HL-60/S4 (cell line): ENCODE results near the gene KIF5B.
"Not testable (repeated sequence)": the region's sequence is repeated elsewhere in the genome, so short reads cannot be mapped to it uniquely, and the experiment has no call there.

Source experiments
- in situ Hi-C: fragments of 300-500 bp; cut with MboI; formaldehyde crosslinking; loops from 2 replicates; pipeline ENCODE4 v1.14.3; 2022; ENCODE audit warnings: low sequenced_read_pairs

KIF5B gene

DNA sequence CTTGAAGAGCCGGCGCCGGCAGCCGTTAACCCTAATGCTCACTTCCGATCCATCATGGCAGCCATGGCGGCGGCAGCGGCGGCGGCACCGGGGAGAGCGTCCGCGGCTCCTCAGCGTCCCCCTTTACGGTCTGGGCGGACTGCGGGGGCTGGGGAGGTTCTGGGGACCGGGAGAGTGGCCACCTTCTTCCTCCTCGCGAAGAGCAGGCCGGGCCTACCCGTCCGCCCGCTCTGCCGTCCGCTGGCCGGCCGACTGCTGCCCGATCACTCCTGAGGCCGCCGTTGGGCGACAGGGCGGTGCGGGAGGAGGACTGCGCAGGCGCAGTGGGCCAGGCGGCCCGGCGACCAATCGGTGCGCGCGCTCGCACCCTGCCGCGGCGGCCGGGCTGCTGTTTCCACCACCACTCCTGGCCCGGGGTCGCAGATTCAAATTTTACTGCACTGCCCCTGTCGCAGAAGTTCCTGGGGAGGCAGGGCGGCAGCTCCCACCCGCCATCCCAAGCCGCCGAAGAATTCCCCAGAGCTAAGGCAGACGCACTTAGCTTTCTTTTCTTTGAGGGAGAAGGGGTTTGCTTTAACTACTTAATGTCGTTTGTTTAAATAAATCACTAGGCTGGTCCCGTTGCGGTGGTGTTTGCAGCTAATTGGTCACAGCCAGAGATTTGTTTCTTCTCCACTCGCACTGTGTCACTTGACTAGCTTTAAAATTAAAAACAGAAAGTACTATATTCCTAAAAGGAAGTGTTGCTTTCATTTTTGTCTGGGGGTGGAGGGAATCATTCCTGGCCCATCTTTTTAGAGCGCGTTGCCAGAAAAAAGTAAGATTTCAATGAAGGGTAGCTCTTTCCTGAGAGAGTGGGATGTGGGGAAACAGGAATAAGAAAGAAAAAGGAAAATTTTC lies at the start of gene KIF5B:
Gene KIF5B, minus strand, starts transcription at position 290 of the 900 bp plus-strand sequence. CDS start 452 bp downstream, outside the sequence.
- in situ Hi-C loops = no loop called here

DNA sequence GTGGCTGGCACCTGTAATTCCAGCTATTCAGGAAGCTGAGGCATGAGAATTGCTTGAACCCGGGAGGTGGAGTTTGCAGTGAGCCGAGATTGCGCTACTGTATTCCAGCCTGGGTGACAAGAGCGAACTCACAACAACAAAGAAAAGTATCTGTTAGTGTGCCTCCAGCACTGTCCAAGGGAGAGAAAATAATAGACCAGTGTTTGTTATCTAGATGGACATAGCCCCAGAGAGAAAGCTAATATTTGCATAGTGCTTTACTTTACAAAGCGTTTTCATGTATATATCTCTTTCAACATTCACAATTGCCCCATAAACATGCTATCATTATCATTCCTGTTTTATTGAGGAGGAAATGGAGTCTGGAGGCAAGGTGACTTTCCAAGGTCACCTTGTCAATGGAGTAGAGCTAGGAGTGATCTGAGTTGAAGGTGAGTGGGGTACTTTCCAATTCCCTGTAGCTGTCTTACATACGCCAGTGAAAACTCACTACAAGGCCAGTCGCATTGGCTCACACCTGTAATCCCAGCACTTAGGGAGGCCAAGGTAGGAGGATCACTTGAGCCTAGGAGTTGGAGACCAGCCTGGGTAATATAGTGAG lies 49.7 kb upstream of the KIF5B start:
- in situ Hi-C loops = no loop called here

DNA sequence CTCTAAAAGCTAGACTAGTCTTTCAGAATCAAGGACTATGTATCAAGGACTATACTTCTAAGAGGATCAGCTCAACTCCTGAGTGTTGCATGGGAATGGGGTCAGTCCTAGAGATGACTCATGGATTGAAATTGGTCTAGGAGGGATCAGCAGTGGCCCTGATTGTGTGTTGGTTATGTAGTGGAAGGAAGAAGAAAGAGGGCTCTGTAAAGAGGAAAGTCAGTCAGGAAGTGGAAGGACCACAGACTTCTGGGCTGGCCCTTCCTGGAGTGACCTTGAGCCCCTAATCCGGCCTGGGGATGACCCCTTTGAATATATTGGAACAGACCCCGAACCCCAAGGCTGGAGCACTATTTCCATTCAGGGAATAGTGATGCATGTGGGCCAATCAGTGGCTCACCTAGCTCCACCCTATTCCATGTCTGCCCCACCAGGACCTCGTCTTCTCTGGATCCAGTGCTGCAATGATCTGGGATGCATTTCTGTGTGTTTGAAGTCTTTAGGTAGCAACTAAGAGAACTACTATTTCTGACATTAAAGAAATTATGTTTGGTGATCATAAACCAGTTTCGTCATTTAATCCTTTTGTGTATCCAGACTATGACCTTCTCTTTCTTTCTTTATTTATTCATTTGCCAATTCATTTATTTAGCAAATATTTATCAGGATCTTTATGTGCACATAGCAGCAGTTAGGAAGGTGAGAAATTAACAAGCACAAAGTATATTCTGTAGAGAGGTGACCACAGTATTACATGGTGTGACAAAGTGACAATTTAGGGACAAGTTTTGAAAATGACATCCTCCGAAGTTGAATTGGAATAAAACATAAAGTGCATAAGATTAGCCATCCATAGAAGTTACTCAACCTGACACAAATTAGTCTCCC lies 48.6 kb upstream of the KIF5B start:
- in situ Hi-C loops = no loop called here

- in situ Hi-C loops = no loop called here
Measured at GRCh38 chr10:32104181-32104580, 48.0 kb upstream of the KIF5B start.

- in situ Hi-C loops = no loop called here
Measured at GRCh38 chr10:32103721-32104120, 47.5 kb upstream of the KIF5B start.

- in situ Hi-C loops = not testable (repeated sequence)
Measured at GRCh38 chr10:32098566-32099259, 42.5 kb upstream of the KIF5B start.

DNA sequence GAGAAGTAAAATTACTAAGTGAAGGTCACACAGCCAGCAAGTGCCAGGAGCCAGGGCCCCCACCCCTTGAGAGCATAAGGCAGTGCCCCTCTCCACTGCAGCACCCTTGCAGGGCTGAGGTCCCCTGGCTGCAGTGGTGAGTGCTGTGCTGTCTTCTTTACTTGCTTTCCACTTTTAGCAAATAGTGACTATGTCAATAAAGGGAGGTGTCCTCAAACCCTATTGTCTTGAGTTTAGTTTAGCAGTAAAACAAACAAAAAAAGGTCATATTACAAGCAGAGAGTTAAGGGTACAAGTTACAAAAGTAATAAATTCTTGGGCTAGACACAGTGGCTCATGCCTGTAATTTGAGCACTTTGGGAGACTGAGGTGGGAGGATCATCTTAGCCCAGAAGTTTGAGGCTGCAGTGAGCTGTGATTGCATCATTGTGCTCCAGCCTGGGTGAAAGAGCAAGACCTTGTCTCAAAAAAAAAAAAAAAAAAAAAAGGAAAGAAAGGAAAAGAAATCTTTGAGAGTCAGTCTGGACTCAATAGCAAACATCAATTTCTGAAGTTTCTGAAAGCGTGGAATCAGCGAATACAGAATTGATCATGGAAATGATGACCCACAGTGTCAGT lies 39.0 kb upstream of the KIF5B start:
- in situ Hi-C loops = no loop called here

DNA sequence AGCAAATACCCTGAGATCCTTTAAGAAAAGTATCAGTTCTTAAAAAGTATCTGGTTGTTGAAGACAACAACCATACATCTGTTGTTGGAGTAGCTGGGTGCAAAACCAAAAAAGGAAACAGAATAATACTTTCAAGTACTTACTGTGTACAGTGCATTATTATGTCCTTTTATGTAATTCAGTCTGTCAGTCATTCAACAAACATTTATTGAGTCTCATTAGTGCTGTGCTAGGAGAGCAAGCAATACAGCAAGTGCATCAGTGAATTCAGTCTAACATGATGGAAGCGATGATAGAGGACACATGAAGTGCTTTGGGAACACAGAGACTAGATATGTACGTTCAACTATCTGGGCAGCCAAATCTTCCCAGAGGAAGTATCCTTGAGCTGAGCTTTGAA lies 37.4 kb upstream of the KIF5B start:
- in situ Hi-C loops = no loop called here

DNA sequence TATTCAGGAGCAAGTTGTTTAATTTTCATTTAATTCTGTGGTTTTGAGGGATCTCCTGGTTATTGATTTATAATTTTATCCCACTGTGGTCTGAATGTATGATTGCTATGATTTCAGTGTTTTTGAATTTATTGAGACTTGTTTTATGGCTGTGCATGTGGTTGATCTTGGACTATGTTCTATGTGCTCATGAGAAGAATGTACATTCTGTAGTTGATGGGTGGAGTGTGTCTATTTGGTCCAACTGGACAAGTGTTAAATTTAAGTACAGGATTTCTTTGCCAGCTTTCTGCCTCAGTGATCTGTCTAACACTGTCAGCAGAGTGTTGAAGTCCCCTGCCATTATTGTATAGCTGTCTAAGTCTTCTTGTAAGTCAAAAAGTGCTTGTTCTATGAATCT lies 34.8 kb upstream of the KIF5B start:
- in situ Hi-C loops = no loop called here

- in situ Hi-C loops = no loop called here
Measured at GRCh38 chr10:32084185-32084851, 28.1 kb upstream of the KIF5B start.

GRCh38 chr10:32077896-32078485 lies 21.8 kb upstream of the KIF5B start:
- in situ Hi-C loops = no loop called here

- in situ Hi-C loops = no loop called here
Measured at GRCh38 chr10:32073659-32074058, 17.4 kb upstream of the KIF5B start.

GRCh38 chr10:32073128-32073527 lies 16.9 kb upstream of the KIF5B start:
- in situ Hi-C loops = no loop called here

- in situ Hi-C loops = no loop called here
Measured at GRCh38 chr10:32072025-32072800, 16.0 kb upstream of the KIF5B start.

GRCh38 chr10:32070645-32071044 lies 14.4 kb upstream of the KIF5B start:
- in situ Hi-C loops = no loop called here

- in situ Hi-C loops = no loop called here
Measured at GRCh38 chr10:32068569-32068968, 12.3 kb upstream of the KIF5B start.

GRCh38 chr10:32067931-32068330 lies 11.7 kb upstream of the KIF5B start:
- in situ Hi-C loops = not testable (repeated sequence)

DNA sequence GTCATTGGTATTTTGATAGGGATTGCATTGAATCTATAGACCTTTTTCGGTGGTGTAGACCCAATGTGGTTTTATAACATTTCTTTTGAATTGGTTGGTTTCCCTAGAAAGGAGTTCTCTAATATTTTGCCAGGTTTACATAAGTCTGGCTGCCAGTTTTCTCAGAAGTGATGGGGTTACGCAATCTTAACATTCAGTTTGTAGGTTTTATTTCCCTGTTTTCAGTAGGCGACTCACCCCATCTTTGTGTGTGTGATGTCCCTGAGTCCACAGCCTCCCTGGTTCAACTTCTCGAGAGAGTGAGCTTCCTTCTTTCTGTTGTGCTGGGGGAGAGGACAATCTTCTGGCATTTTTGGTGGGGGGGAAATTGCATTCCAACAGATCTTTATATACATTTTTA lies 9.6 kb upstream of the KIF5B start:
- in situ Hi-C loops = no loop called here

DNA sequence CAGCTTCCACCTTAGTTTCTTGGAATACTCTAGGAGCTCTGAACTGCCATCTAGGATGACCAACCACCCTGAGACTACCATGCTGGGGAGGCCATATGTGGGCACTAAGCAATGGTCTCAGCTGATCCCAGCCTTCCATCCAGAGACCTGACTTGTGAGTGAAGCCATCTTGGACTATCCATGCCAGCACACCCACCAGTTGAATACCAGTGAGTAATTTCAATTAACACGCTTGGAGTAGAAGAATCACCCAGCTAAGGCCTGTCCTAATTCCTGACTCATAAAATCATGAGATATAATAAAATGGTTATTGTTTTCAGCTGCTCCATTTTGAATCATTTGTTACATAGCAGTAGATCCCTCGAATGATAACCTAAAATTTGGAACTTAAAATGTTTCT lies 5.2 kb upstream of the KIF5B start:
- in situ Hi-C loops = no loop called here
